SK-N-SH (cell line): ENCODE measurements around the gene GPSM3.
"Not testable (repeated sequence)": the region's sequence is repeated elsewhere in the genome, so short reads cannot be mapped to it uniquely, and the experiment has no call there.

Experiments
- CTCF ChIP-seq: fragments of 200-600 bp; sonication (generic); IDR thresholded peaks from 2 replicates; pipeline ENCODE4 v1.6.1; 2017; ENCODE audit warnings: antibody characterized with exemption, mild to moderate bottlenecking, moderate library complexity
- FOXJ3 ChIP-seq: sonication (generic); formaldehyde crosslinking; IDR thresholded peaks from 2 replicates; pipeline ENCODE4 v1.5.1; 2020; ENCODE audit warnings: mild to moderate bottlenecking, missing genetic modification reagents
- TF ChIP-seq, protein P1 (sequence below): IDR thresholded peaks from 2 replicates; pipeline ENCODE4 v1.4.0; 2012; ENCODE audit warnings: low read depth, borderline replicate concordance

DNA sequence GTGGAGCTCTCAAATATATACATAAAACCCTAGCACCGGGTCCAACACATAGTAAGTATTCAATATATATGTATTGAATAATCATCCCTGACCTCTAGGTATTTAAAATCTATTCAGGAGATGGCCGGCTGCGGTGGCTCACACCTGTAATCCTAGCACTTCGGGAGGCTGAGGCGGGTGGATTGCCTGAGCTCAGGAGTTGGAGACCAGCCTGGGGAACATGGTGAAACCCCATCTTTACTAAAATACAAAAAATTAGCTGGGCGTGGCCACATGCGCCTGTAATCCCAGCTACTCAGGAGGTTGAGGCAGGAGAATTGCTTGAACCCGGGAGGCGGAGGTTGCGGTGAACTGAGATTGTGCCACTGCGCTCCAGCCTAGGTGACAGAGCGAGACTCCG, 653 bp upstream of the GPSM3 start:
- TF ChIP-seq FOXJ3 (CRISPR knock-in tag); CTCF: not testable (repeated sequence)
- TF ChIP-seq, protein P1, sequence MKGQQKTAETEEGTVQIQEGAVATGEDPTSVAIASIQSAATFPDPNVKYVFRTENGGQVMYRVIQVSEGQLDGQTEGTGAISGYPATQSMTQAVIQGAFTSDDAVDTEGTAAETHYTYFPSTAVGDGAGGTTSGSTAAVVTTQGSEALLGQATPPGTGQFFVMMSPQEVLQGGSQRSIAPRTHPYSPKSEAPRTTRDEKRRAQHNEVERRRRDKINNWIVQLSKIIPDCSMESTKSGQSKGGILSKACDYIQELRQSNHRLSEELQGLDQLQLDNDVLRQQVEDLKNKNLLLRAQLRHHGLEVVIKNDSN = not testable (repeated sequence)
